Activated T-cell treated with anti-CD3 and anti-CD28 coated beads, Interleukin-2, amount 50 U/mL, for 1 hour (primary cell): ENCODE measurements around the gene ABHD17B.

ENCODE experiments used
- DNase-seq: peaks from one replicate; pipeline ENCODE4 v3.0.0-alpha.2; 2020

ABHD17B gene

GRCh38 chr9:71876106-71876505 lies 34.9 kb downstream of the ABHD17B start:
- DNase-seq: no peak

- no peak for DNase-seq
Observed at GRCh38 chr9:71875345-71875744, 35.6 kb downstream of the ABHD17B start.

DNA sequence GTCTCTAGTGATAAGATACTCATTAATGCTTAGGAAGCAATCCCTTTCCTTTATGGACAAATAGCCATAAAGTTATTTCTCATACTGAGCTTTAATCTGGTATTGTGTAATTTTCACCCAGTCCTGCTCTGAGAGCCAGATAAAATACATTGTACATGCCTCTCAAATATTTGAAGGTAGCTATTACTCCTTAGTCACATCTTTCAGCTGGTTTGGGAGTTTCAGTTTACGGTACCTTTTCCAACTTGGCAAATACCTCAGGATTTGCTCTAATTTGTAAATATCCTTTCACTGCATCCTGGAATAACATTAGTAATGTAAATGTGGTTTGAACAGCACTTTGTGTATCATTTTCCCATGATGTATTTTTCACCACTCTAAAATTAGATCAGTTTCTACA lies 47.4 kb downstream of the ABHD17B start:
- DNase-seq: no peak

DNA sequence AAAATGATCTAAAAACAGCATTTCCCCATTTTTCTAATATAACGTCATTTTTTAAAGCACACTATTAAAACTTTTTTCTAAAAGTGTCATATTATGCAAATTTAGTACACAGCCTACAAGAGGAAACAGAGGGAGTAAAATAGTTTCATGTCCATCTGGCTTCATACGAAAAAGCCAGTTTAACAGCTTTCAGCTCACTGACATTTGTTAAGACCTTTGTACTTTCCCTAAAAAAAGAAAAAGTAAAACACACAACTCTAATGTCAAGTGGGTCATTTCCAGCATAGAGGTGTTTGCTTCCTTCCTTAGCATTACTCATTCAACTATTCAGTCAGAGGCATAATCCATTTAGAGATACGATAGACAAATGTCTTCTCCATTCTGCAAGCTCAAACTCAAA lies 49.4 kb downstream of the ABHD17B start:
- no peak for DNase-seq

DNA sequence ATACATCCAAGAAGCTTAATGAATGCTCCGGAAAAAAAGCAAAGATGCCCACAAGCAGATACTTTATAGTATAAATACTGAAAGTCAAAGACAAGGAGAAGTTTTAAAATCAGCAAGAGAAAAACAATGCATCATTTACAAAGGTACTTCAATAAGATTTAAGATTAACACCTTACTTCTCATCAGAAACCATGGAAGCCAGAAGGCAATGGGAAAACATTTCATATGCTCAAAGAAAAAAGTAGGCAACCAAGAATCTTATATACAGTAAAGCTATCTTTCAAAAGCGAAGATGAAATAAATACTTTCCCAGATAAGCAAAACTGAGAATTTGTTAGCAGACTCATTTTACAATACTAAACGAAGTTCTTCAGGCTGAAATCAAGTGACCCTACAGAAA lies 51.1 kb downstream of the ABHD17B start:
- DNase-seq: no peak

DNA sequence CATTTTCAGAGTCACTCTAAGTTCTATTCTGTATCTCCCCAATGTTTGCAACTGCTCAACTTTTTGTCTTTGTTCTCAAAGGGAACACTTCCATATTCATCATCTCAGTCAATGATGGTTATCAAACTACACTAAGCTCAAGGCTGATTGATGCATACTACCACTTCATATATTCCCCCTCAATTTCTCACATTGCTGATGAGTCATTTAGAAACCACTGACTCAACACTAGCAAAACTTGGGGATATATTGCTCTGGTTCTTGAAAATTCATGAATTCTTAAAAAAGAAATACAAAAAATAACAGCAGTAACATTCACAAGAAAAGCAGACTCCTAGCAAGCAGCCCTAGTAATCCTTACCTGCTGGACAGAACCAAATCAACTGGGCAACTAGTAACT lies 52.2 kb downstream of the ABHD17B start:
- no peak for DNase-seq

GRCh38 chr9:71858102-71858798 lies 52.7 kb downstream of the ABHD17B start:
- no peak for DNase-seq

GRCh38 chr9:71857159-71857558 lies 53.8 kb downstream of the ABHD17B start:
- DNase-seq: no peak

DNA sequence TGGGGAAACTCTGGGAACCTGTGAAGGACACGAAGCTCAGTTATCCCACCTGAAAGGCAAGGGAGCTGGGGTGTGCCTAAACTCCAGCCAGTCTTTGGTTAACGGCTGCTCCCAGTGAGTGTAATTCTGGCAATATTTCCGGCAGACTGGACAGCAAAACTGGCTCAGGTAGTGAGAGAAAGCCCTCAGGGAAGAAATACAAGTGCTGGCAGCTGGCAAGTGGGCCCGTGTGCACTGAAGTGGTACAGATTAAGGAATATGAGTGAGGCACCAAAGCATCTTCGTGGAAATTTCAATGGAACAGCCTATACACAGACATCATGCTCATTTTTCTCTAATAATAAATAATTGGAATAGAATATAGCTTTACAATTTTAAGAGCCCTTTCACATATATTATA lies 56.2 kb downstream of the ABHD17B start:
- DNase-seq: no peak

GRCh38 chr9:71853084-71853483 lies 57.9 kb downstream of the ABHD17B start:
- DNase-seq: no peak

GRCh38 chr9:71850996-71851395 lies 60.0 kb downstream of the ABHD17B start:
- DNase-seq: no peak

DNA sequence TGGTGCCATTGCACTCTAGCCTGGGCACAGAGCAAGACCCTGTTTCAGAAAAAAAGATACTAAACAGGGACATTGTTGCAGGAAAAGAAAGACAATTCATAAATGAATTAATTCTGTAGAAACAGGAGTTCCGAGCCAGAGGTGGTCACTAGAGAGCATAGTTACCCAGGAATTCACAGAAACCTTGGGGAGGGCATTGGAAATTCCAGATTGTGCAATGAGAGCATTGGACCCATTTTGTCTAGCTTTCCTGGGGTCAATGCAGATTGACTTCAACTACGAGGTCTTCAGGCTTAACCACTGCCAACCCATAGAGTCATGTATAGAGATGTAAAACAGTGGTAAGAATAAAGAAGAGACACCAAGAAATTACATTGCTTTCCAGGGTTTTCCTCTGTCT lies 63.1 kb downstream of the ABHD17B start:
- DNase-seq: no peak

DNA sequence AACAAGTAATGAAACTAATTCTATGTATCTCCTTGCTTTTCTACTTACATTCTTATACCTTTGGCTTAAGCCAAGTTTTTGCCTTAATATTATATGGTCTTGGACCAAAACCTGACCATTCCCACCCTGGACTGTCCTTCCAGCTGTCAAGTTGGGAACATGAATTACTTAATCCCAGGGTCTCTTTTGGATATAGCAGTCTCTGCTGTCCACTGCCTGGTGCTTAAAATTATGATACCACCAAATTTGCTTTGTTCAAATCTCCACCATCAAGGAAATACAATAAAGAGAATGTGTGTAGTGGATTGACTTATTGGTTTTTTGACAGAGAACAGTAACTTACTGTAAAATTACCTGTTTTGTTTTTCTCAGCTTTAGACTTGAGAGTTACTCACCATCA lies 66.2 kb downstream of the ABHD17B start:
- DNase-seq: no peak

GRCh38 chr9:71839668-71840067 lies 71.3 kb downstream of the ABHD17B start:
- no peak for DNase-seq

- DNase-seq: no peak
Observed at GRCh38 chr9:71835596-71835995, 75.4 kb downstream of the ABHD17B start.

DNA sequence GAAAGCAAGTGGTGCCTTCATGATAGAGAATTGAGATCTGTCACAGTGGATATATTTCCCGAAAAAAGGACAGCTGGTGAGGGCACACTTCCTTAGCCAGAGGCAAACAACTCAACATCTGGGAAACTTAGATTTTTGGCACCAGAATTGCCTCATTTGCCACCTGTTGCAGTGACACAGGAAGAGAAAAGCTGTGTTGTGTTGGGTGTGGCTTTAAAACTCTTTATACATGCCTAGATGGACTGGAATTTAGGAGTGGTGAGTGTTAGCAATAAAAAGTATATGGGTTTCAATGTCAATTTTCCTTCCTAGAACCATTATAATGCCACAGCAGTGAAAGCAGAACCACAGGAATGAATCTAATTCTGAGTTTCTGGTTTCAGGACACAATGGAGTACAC lies 80.1 kb downstream of the ABHD17B start:
- no peak for DNase-seq

GRCh38 chr9:71830153-71830552 lies 80.8 kb downstream of the ABHD17B start:
- DNase-seq: no peak

DNA sequence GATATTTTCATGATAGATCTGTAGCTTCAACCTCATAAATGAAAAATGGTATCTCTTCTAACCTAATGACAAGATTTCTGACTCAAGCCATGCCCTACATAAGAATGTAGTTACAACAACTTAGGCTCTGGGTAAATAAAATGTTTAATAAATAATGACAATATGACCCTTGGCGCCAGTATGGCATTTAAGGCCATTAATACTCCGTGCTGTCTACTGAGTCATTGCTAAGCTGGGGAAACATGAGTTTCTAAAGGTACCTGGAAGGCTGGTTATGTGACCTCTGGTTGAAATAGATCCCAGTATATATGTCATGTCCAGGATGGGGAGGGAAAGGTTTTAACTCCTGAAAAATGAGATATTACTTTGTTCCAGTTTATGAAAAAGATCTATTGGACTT lies 84.7 kb downstream of the ABHD17B start:
- DNase-seq: no peak

DNA sequence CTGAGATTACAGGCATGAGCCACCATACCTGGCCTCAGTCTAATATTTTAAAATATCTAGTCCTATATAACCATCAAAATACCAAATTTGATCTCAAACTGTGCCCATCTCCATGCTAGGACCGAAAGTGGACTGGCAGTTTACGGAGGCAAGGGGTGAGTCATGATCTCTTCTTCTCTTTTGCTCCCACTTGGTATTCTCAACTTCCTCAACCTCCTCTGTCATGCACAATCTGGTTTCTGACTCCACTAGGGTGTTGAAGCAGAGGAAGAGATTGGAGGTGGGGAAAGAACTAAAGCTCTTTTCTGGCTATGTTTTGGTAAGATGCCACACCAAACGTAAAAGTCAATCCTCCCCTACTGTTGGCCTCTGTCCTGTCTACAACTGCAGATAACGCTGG lies 86.7 kb downstream of the ABHD17B start:
- no peak for DNase-seq

DNA sequence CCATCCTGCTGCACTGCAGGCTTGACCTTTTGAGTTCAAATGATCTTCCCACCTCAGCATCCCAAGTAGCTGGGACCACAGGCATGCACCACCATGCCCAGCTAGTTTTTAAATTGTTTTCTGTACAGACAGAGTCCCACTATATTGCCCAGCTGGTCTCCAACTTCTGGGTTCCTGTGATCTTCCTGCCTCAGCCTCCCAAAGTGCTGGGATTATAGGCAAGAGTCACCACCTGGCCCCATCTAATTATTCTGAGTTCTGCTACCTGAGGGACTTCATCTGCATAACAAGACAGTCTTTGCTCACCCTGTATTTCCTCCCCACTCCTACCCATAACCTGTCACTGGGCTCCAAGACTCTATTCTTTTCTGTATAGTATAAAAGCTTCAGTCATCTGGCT lies 88.1 kb downstream of the ABHD17B start:
- no peak for DNase-seq

- DNase-seq: no peak
Observed at GRCh38 chr9:71822456-71822855, 88.5 kb downstream of the ABHD17B start.

DNA sequence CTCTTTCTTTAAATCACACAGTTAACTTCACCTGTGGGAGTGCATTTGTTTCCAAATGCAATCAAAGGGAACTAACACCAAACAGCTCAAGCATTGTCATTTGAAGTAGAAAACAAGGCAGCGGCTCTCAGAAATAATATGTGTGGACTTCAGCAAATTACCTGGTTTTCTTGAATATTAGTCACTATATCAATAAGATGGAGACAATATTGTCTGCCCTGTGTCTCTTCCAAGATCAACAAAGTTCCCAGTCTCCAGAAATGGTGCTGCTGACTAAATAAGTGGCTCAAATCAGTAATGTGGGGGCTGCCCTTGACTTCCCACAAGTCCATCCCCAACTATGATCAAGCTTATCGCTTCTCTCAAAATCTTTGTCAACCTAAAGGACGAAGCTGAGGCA lies 89.6 kb downstream of the ABHD17B start:
- DNase-seq: no peak

DNA sequence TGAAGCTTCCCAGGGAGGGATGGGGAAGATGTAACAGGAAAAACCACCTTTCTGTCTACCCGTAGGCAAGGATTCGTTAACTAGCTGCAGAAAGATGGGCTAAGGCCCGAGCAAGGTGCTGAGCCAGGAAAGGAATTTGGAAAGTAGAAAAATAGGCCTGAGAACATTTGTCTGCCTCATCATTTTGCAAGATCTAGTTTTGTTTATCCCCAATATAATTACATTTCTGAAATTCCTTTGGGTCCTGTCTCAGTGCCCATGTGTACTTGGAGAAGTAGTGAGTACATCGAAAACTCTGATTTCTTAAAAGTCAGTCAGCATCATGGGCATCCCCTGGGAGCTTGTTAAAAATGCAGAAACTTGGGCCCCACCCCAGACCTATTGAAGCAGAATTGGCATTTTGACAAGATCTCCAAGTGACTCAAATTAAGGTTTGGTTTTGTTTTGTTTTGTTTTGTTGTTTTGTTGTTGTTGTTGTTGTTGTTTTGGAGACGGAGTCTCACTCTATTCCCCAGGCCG lies 90.5 kb downstream of the ABHD17B start:
- DNase-seq: no peak

- no peak for DNase-seq
Observed at GRCh38 chr9:71819115-71819739, 91.8 kb downstream of the ABHD17B start.

DNA sequence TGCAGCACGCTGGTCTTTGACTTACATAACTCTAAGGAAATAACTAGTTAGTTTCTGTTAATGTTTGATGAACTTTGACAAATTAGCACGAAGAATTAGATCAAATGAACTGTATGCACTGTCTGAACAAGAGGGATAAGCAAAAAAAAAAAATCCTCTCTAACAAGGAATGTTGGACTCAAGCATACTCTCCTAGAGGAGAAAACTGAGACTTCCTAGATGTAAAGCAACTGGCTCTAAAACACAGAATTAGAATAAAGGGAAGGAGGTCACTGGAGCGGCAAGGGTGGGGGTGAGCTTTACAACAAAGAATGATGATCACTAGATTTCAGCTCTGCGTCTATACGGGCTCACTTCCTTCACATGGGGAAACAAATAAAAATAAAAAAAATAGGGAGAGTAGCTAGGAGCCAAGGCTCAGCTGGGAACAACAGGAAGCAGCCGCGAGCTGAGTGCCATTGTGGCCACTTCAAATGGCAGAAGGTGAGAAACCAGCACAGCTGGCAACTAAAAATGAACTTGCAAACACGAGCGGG lies 94.0 kb downstream of the ABHD17B start:
- no peak for DNase-seq
